B cell (primary cell): ENCODE data around the gene GMPR.
"Not testable (repeated sequence)": the region's sequence is repeated elsewhere in the genome, so short reads cannot be mapped to it uniquely, and the experiment has no call there.

Experiments
- EZH2 ChIP-seq: IDR thresholded peaks from 2 replicates; pipeline ENCODE4 v1.6.1; 2012; ENCODE audit warnings: borderline replicate concordance, low read depth, mild to moderate bottlenecking, moderate library complexity, low read length; ENCODE audit not compliant: insufficient read depth, poor library complexity, severe bottlenecking
- TF ChIP-seq, protein P1 (sequence below): fragments of 200-600 bp; IDR thresholded peaks from one replicate; pipeline ENCODE4 v1.8.0; 2022; ENCODE audit warnings: antibody characterized with exemption, mild to moderate bottlenecking

DNA sequence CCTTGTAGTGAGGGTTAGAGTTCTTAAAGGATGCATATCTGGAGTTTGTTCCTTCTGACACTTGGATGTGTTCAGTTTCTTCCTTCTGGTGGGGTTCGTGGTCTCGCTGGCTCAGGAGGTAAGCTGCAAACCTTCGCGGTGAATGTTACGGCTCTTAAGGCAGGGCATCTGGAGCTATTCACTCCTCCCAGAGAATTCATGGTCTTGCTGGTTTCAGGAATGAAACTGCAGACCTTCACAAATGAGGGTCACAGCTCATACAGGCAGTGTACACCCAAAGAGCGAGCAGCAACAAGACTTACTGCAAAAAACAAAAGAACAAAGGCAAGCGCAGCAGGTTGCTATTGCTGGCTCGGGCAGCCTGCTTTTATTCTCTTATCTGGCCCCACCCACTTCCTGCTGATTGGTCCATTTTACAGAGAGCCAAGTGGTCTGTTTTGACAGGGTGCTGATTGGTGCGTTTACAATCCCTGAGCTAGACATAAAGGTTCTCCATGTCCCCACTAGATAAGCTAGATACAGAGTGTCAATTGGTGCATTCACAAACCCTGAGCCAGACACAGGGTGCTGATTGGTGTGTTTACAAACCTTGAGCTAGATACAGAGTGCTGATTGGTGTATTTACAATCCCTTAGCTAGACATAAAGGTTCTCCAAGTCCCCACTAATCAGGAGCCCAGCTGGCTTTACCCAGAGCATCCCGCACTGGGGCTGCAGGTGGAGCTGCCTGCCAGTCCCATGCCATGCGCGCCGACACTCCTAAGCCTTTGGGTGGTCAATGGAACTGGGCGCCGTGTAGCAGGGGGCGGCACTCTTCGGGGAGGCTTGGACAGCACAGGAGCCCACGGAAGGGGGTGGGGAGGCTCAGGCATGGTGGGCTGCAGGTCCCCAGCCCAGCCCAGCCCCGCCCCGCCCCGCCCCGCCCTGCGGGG lies 12.0 kb upstream of the GMPR start:
- TF ChIP-seq EZH2: not testable (repeated sequence)
- TF ChIP-seq, protein P1, sequence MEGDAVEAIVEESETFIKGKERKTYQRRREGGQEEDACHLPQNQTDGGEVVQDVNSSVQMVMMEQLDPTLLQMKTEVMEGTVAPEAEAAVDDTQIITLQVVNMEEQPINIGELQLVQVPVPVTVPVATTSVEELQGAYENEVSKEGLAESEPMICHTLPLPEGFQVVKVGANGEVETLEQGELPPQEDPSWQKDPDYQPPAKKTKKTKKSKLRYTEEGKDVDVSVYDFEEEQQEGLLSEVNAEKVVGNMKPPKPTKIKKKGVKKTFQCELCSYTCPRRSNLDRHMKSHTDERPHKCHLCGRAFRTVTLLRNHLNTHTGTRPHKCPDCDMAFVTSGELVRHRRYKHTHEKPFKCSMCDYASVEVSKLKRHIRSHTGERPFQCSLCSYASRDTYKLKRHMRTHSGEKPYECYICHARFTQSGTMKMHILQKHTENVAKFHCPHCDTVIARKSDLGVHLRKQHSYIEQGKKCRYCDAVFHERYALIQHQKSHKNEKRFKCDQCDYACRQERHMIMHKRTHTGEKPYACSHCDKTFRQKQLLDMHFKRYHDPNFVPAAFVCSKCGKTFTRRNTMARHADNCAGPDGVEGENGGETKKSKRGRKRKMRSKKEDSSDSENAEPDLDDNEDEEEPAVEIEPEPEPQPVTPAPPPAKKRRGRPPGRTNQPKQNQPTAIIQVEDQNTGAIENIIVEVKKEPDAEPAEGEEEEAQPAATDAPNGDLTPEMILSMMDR: not testable (repeated sequence)
